Endothelial cell of umbilical vein (primary cell): ENCODE measurements around the gene MICAL3. TPM values are rescaled to one million over a fixed set of nuclear protein-coding genes. Genes with fewer than 3 reads are reported as not detected.
A peak's percentile ranks its signal among the peaks of the same experiment; 100 is the strongest.

Source experiments
- BruUV-seq: library from RNA; stranded (reverse); fragments of 400-500 nt; replicated peaks from 2 replicates; lab custom pipeline; 2021; lab: Mats Ljungman, UMichigan
- CTCF ChIA-PET: fragments of 300-600, 350-600 bp; sonication (Branson Sonifier 250); formaldehyde crosslinking; loops from one replicate; lab custom pipeline; 2021; ENCODE audit warnings: antibody characterized with exemption, inconsistent platforms; lab: Charles Lee
- POLR2A ChIA-PET: fragments of 300-600, 350-600 bp; sonication (Branson Sonifier 250); formaldehyde crosslinking; loops from one replicate; lab custom pipeline; 2021; ENCODE audit warnings: antibody characterized with exemption, inconsistent platforms; lab: Charles Lee
- DNase-seq: peaks from one replicate; pipeline ENCODE4 v3.0.0-alpha.2; 2011; ENCODE audit warnings: low read depth, low spot score
- FAIRE-seq: peaks from 2 replicates; lab custom pipeline; 2011; peaks lifted over from hg19 to GRCh38; lab: Jason Lieb, UNC
- H2AFZ ChIP-seq: 2 replicates; pipeline ENCODE4 v1.6.0; 2012; ENCODE audit warnings: low read depth, low read length, control low read depth, inconsistent platforms
- H3K27ac ChIP-seq: 2 replicates; pipeline ENCODE4 v1.5.1; 2011; ENCODE audit warnings: low read depth, mild to moderate bottlenecking, control low read depth, low read length, moderate library complexity; ENCODE audit not compliant: insufficient read depth
- H3K27me3 ChIP-seq, 2 experiments: 2 replicates each; pipeline versions ENCODE4 v1.6.0 to v1.6.1; 2011; ENCODE audit warnings: low read length in 2 of 2, mixed read lengths in 1 of 2; ENCODE audit not compliant: control insufficient read depth in 2 of 2, insufficient read depth in 2 of 2
- H3K36me3 ChIP-seq, 2 experiments: 2 replicates in 1 of 2; 3 replicates in 1 of 2; pipeline ENCODE4 v1.5.1; 2011; ENCODE audit warnings: low read length in 2 of 2, mild to moderate bottlenecking in 1 of 2, moderate library complexity in 1 of 2; ENCODE audit not compliant: control insufficient read depth in 2 of 2, insufficient read depth in 2 of 2; ENCODE audit errors: extremely low read depth in 1 of 2
- H3K4me1 ChIP-seq: 3 replicates; pipeline ENCODE4 v1.5.1; 2011; ENCODE audit warnings: mild to moderate bottlenecking, low read length; ENCODE audit not compliant: control insufficient read depth, insufficient read depth; ENCODE audit errors: extremely low read depth
- H3K4me2 ChIP-seq: 2 replicates; pipeline ENCODE4 v1.6.1; 2011; ENCODE audit warnings: low read length, control low read depth, mixed read lengths; ENCODE audit not compliant: insufficient read depth
- H3K4me3 ChIP-seq, 3 experiments: fragments of 200-600 bp in 1 of 3; sonication (generic), shearing (Covaris generic) in 1 of 3; replicated peaks in 1 of 3; 2 replicates each; pipeline ENCODE4 v1.5.1; 2011 to 2016; ENCODE audit warnings: control low read depth in 3 of 3, low read length in 3 of 3, mild to moderate bottlenecking in 2 of 3, inconsistent platforms in 1 of 3, low read depth in 1 of 3, moderate library complexity in 1 of 3; ENCODE audit not compliant: insufficient read depth in 1 of 3
- H3K79me2 ChIP-seq: 2 replicates; pipeline ENCODE4 v1.6.0; 2012; ENCODE audit warnings: low read length, inconsistent platforms; ENCODE audit not compliant: control insufficient read depth, insufficient read depth
- H3K9ac ChIP-seq: replicated peaks from 2 replicates; pipeline ENCODE3; 2011; ENCODE audit warnings: low read length, control low read depth; ENCODE audit not compliant: insufficient read depth; ENCODE audit errors: extremely low read depth
- H3K9me1 ChIP-seq: replicated peaks from 3 replicates; pipeline ENCODE4 v1.6.0; 2011; ENCODE audit warnings: mild to moderate bottlenecking, low read length; ENCODE audit not compliant: control insufficient read depth, insufficient read depth; ENCODE audit errors: extremely low read depth
- H3K9me3 ChIP-seq: replicated peaks from 2 replicates; pipeline ENCODE4 v1.5.1; 2012; ENCODE audit warnings: low read length, inconsistent platforms; ENCODE audit not compliant: control insufficient read depth, insufficient read depth
- H4K20me1 ChIP-seq: replicated peaks from 2 replicates; pipeline ENCODE3; 2011; ENCODE audit warnings: mild to moderate bottlenecking, low read length; ENCODE audit not compliant: control insufficient read depth, insufficient read depth; ENCODE audit errors: extremely low read depth
- CTCF ChIP-seq, 2 donors: IDR thresholded peaks; 1 replicate in 1 of 2; 2 replicates in 1 of 2; pipeline ENCODE4 v1.5.1; 2011; ENCODE audit warnings: low read length in 2 of 2, mild to moderate bottlenecking in 2 of 2, moderate library complexity in 2 of 2, control low read depth in 1 of 2, inconsistent platforms in 1 of 2, low read depth in 1 of 2; ENCODE audit not compliant: insufficient read depth in 1 of 2; ENCODE audit errors: extremely low read depth in 1 of 2
- EZH2 ChIP-seq: IDR thresholded peaks from 2 replicates; pipeline ENCODE4 v1.6.1; 2012; ENCODE audit warnings: borderline replicate concordance, low read depth, mild to moderate bottlenecking, moderate library complexity, low read length, inconsistent platforms; ENCODE audit not compliant: severe bottlenecking
- FOS ChIP-seq: IDR thresholded peaks from 2 replicates; pipeline ENCODE4 v1.6.1; 2011; ENCODE audit warnings: mild to moderate bottlenecking, low read length, moderate library complexity, borderline replicate concordance; ENCODE audit not compliant: insufficient read depth
- GATA2 ChIP-seq: IDR thresholded peaks from 2 replicates; pipeline ENCODE4 v1.7.0; 2011; ENCODE audit warnings: low read depth, mild to moderate bottlenecking, moderate library complexity, mixed read lengths, low read length; ENCODE audit not compliant: insufficient read length, insufficient read depth
- MAX ChIP-seq: IDR thresholded peaks from 2 replicates; pipeline ENCODE4 v1.6.1; 2011; ENCODE audit not compliant: insufficient read depth, insufficient read length
- MYC ChIP-seq: IDR thresholded peaks from one replicate; pipeline ENCODE4 v1.6.1; 2011; ENCODE audit warnings: mild to moderate bottlenecking, low read depth, low read length
- POLR2A ChIP-seq: IDR thresholded peaks from 2 replicates; pipeline ENCODE4 v1.6.1; 2012; ENCODE audit warnings: low read depth, mild to moderate bottlenecking, control low read depth, low read length
- POLR2AphosphoS5 ChIP-seq: IDR thresholded peaks from 2 replicates; pipeline ENCODE4 v1.6.1; 2012; ENCODE audit warnings: low read depth, mild to moderate bottlenecking, control low read depth, low read length, moderate library complexity; ENCODE audit not compliant: insufficient read depth
- dilution Hi-C: fragments of 300-500 bp; cut with MboI; formaldehyde crosslinking; loops from one replicate; pipeline ENCODE4 v1.15.0; 2019; ENCODE audit warnings: low sequenced_read_pairs; ENCODE audit not compliant: extremely low pct_ligation_motif_present
- intact Hi-C: fragments of 100-400 bp; cut with micrococcal nuclease; formaldehyde crosslinking; loops from one replicate; pipeline ENCODE4 v1.10.0; 2022
- polyA plus RNA-seq, 4 experiments: library from polyadenylated mRNA; depleted of rRNA in 3 of 4; stranded (reverse) in 3 of 4; unstranded in 1 of 4; fragments of >200 nt; gene quantifications; 2 replicates each; pipeline versions ENCODE4 v1.2.1 to v1.2.3, GENCODE V29; 2011 to 2012; ENCODE audit warnings: missing spikeins in 1 of 4
- total RNA-seq: library from RNA; stranded (reverse); gene quantifications from 2 replicates; pipeline ENCODE4 v1.2.3, GENCODE V29; 2021

Gene MICAL3
- total and polyA plus RNA-seq, 2 donors (not counting 3 experiments of a cell fraction or from before 2014, with no cell fraction given): 14.5 to 63.7 TPM

- Histone ChIP-seq H2AFZ (no peak overlapping the region), H3K27me3 (no peaks in the 10 kb centered on the region), H3K4me2 (no peak overlapping the region), H3K9me3 (no peaks in the 10 kb centered on the region), H3K4me1 (no peaks in the 10 kb centered on the region), H3K79me2 (peaks cover 12% of the 10 kb centered on the region), H3K36me3 (peaks cover 2 to 13% of the 10 kb centered on the region in 2 experiments), H3K9me1 (no peaks in the 10 kb centered on the region), H3K4me3 (no peak overlapping the region), H3K27ac (no peak overlapping the region), H4K20me1 (no peaks in the 10 kb centered on the region), H3K9ac (no peak overlapping the region)
- POLR2A ChIA-PET: no interaction called here
- TF ChIP-seq GATA2 (no peak), POLR2A (no peak), MAX (no peak), FOS (no peak), EZH2 (no peak), MYC (no peak)
- CTCF ChIA-PET: interaction anchor here (1.0 to 4.6 kb wide), 4 partner anchors 12 to 173 kb away, joined by 3 to 21 read pairs (median 6); partner anchors contain the start of gene MICAL3
- DNase-seq (peak; percentile 65), FAIRE-seq (no peak)
- dilution Hi-C loops (no loop called here), intact Hi-C loops (loop anchor here (2.0 kb wide), 1 partner anchor 77 kb away; no protein-coding TSS in a partner anchor)
- no TSS peak for BruUV-seq
These were observed 120.6 kb downstream of the MICAL3 start for GRCh38 chr22:17903564-17904295.

GRCh38 chr22:17902960-17903359, 121.4 kb downstream of the MICAL3 start:
- intact Hi-C loops (loop anchor here (2.0 kb wide), 1 partner anchor 78 kb away; no protein-coding TSS in a partner anchor), dilution Hi-C loops (no loop called here)
- H3K79me2 ChIP-seq: peaks cover 8% of the 10 kb centered on the region
- H3K4me1 ChIP-seq: no peaks in the 10 kb centered on the region
- H3K27ac ChIP-seq: no peak overlapping the region
- no peaks in the 10 kb centered on the region for H3K9me1 ChIP-seq
- peaks cover 5 to 19% of the 10 kb centered on the region in 2 experiments for H3K36me3 ChIP-seq
- FAIRE-seq (no peak), DNase-seq (no peak)
- H4K20me1 ChIP-seq: no peaks in the 10 kb centered on the region
- H3K27me3 ChIP-seq: no peaks in the 10 kb centered on the region
- no peak for TF ChIP-seq POLR2AphosphoS5
- no peak for TF ChIP-seq MAX
- no peak for TF ChIP-seq FOS
- no peak for TF ChIP-seq CTCF (IDR thresholded peaks at IDR 0.05; ENCODE audit: extremely low read depth in 1 of 2, insufficient read depth in 1 of 2, low read depth in 1 of 2, low read length in 2 of 2)
- TF ChIP-seq GATA2: no peak
- no peak for TF ChIP-seq MYC
- ChIA-PET POLR2A (no interaction called here), CTCF (interaction anchor here (2.5 to 4.6 kb wide), 2 partner anchors 14 to 173 kb away, joined by 7 to 21 read pairs; no protein-coding TSS in a partner anchor)
- no peak overlapping the region for H3K9ac ChIP-seq
- H3K4me2 ChIP-seq: no peak overlapping the region
- no peak overlapping the region for H2AFZ ChIP-seq
- no TSS peak for BruUV-seq
- no peak overlapping the region for H3K4me3 ChIP-seq
- H3K9me3 ChIP-seq: no peaks in the 10 kb centered on the region
